Panc1 (cell line): Measurements from ENCODE around the gene PCCA. TPM values are rescaled to one million over a fixed set of nuclear protein-coding genes. Genes with fewer than 3 reads are reported as not detected.

Source experiments
- ATAC-seq: fragments of 200-7000 bp; cut with Tn5 transposase; 2 replicates; pipeline ENCODE4 v1.9.1; 2020; ENCODE audit warnings: mild to moderate bottlenecking, moderate library complexity
- BruUV-seq: library from RNA; stranded (reverse); fragments of 400-500 nt; replicated peaks from 2 replicates; lab custom pipeline; 2021; lab: Mats Ljungman, UMichigan
- CTCF ChIA-PET: fragments of 300-600 bp; sonication (Branson Sonifier 250); formaldehyde crosslinking; loops from one replicate; lab custom pipeline; 2022; ENCODE audit warnings: antibody characterized with exemption; lab: Charles Lee
- POLR2A ChIA-PET: fragments of 300-600 bp; sonication (Branson Sonifier 250); formaldehyde crosslinking; loops from one replicate; lab custom pipeline; 2022; ENCODE audit warnings: antibody characterized with exemption; lab: Charles Lee
- DNase-seq: peaks from one replicate; pipeline ENCODE4 v3.0.0-alpha.2; 2010; ENCODE audit warnings: low read depth, low spot score
- H3K27ac ChIP-seq: 2 replicates; pipeline ENCODE4 v1.5.1; 2011; ENCODE audit warnings: mild to moderate bottlenecking, low read length, inconsistent platforms
- H3K27me3 ChIP-seq: fragments of 200-500 bp; sonication (Bioruptor generic); 2 replicates; pipeline ENCODE4 v1.6.0; 2014; ENCODE audit warnings: low read length, inconsistent platforms; ENCODE audit not compliant: control insufficient read depth, insufficient read depth
- H3K36me3 ChIP-seq: fragments of 200-500 bp; sonication (Bioruptor generic); 2 replicates; pipeline ENCODE4 v1.5.1; 2014; ENCODE audit warnings: inconsistent platforms, mild to moderate bottlenecking, low read length, moderate library complexity; ENCODE audit not compliant: control insufficient read depth, insufficient read depth
- H3K4me1 ChIP-seq: 2 replicates; pipeline ENCODE4 v1.5.1; 2011; ENCODE audit warnings: inconsistent platforms, mild to moderate bottlenecking, low read length, moderate library complexity; ENCODE audit not compliant: control insufficient read depth, insufficient read depth
- H3K4me3 ChIP-seq, 2 experiments: 2 replicates each; pipeline ENCODE4 v1.5.1; 2011 to 2012; ENCODE audit warnings: low read depth in 2 of 2, low read length in 2 of 2, mild to moderate bottlenecking in 2 of 2, inconsistent platforms in 1 of 2, moderate library complexity in 1 of 2
- H3K9me3 ChIP-seq: fragments of 200-500 bp; sonication (Bioruptor generic); 2 replicates; pipeline ENCODE4 v1.5.1; 2014; ENCODE audit warnings: low read depth, mild to moderate bottlenecking, inconsistent platforms, low read length, moderate library complexity; ENCODE audit not compliant: control insufficient read depth, insufficient read depth
- POLR2AphosphoS5 ChIP-seq: IDR thresholded peaks from 2 replicates; pipeline ENCODE4 v1.6.1; 2012; ENCODE audit warnings: mild to moderate bottlenecking, low read depth, low read length, moderate library complexity
- SIN3A ChIP-seq: IDR thresholded peaks from 2 replicates; pipeline ENCODE4 v1.6.1; 2012; ENCODE audit warnings: low read depth, mild to moderate bottlenecking, low read length, moderate library complexity, borderline replicate concordance; ENCODE audit not compliant: insufficient read depth
- TCF7L2 ChIP-seq: IDR thresholded peaks from 2 replicates; pipeline ENCODE4 v1.6.1; 2011; ENCODE audit warnings: mild to moderate bottlenecking, low read depth, low read length, inconsistent platforms
- in situ Hi-C: cut with HindIII; loops from 2 replicates; pipeline ENCODE4 v1.10.0; 2016; ENCODE audit warnings: low sequenced_read_pairs, low pct_unique_long_range_greater_than_20kb
- intact Hi-C: fragments of 100-400 bp; cut with micrococcal nuclease; formaldehyde crosslinking; loops from one replicate; pipeline ENCODE4 v1.10.0; 2022; ENCODE audit not compliant: unreplicated experiment
- total RNA-seq: library from RNA; stranded (reverse); gene quantifications from one replicate; pipeline ENCODE4 v1.2.1, GENCODE V29; 2021; ENCODE audit not compliant: unreplicated experiment
- TF ChIP-seq, protein P1 (sequence below): fragments of 450-650 bp; IDR thresholded peaks from 2 replicates; pipeline ENCODE4 v1.5.1; 2017; ENCODE audit warnings: mild to moderate bottlenecking
- TF ChIP-seq, protein P2 (sequence below), 2 experiments: IDR thresholded peaks; 2 replicates each; pipeline ENCODE4 v1.6.1; 2011 to 2012; ENCODE audit warnings: low read depth in 2 of 2, control low read depth in 1 of 2, low read length in 1 of 2, mild to moderate bottlenecking in 1 of 2, moderate library complexity in 1 of 2; ENCODE audit not compliant: insufficient read depth in 1 of 2

The PCCA gene
- total RNA-seq, 1 experiment from 2014 or later = 14.7 TPM

DNA sequence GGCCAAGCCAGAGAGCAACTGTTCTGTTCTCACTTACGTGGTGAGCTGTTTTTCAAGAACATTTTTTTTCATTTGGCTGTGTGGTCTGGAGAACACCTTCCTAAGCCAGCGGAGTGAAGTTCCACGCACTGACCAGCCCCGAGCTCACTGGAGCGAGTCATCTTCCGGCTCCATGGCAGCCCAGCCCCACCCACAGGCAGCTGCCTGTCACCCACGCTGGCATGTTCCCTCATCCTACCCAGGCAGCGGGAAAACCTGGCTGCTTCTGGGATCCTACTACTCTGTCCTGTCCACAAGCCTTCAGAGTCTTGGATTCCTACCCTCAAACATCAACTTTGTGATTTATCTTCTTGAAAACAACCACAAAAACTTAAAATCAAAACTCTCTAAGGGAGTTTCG is 423.5 kb downstream of the PCCA start:
- peak overlapping the region; percentile 77 for H3K27ac ChIP-seq
- no TSS peak for BruUV-seq
- ChIA-PET POLR2A (no interaction called here), CTCF (interaction anchor here (0.6 kb wide), 1 partner anchor 15 kb away, joined by 3 read pairs; no protein-coding TSS in a partner anchor)
- no peaks in the 10 kb centered on the region for H3K9me3 ChIP-seq
- no peaks in the 10 kb centered on the region for H3K27me3 ChIP-seq
- intact Hi-C loops (loop anchor here (5.0 to 10.0 kb wide), 3 partner anchors 120 to 858 kb away; no protein-coding TSS in a partner anchor), in situ Hi-C loops (no loop called here)
- no peak for DNase-seq
- ATAC-seq = no peak
- H3K36me3 ChIP-seq = no peaks in the 10 kb centered on the region; the same call in 1 of the 2 replicates
- TF ChIP-seq TCF7L2 (no peak), POLR2AphosphoS5 (no peak), SIN3A (no peak)
- TF ChIP-seq, protein P1, sequence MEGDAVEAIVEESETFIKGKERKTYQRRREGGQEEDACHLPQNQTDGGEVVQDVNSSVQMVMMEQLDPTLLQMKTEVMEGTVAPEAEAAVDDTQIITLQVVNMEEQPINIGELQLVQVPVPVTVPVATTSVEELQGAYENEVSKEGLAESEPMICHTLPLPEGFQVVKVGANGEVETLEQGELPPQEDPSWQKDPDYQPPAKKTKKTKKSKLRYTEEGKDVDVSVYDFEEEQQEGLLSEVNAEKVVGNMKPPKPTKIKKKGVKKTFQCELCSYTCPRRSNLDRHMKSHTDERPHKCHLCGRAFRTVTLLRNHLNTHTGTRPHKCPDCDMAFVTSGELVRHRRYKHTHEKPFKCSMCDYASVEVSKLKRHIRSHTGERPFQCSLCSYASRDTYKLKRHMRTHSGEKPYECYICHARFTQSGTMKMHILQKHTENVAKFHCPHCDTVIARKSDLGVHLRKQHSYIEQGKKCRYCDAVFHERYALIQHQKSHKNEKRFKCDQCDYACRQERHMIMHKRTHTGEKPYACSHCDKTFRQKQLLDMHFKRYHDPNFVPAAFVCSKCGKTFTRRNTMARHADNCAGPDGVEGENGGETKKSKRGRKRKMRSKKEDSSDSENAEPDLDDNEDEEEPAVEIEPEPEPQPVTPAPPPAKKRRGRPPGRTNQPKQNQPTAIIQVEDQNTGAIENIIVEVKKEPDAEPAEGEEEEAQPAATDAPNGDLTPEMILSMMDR = no peak
- TF ChIP-seq, protein P2, sequence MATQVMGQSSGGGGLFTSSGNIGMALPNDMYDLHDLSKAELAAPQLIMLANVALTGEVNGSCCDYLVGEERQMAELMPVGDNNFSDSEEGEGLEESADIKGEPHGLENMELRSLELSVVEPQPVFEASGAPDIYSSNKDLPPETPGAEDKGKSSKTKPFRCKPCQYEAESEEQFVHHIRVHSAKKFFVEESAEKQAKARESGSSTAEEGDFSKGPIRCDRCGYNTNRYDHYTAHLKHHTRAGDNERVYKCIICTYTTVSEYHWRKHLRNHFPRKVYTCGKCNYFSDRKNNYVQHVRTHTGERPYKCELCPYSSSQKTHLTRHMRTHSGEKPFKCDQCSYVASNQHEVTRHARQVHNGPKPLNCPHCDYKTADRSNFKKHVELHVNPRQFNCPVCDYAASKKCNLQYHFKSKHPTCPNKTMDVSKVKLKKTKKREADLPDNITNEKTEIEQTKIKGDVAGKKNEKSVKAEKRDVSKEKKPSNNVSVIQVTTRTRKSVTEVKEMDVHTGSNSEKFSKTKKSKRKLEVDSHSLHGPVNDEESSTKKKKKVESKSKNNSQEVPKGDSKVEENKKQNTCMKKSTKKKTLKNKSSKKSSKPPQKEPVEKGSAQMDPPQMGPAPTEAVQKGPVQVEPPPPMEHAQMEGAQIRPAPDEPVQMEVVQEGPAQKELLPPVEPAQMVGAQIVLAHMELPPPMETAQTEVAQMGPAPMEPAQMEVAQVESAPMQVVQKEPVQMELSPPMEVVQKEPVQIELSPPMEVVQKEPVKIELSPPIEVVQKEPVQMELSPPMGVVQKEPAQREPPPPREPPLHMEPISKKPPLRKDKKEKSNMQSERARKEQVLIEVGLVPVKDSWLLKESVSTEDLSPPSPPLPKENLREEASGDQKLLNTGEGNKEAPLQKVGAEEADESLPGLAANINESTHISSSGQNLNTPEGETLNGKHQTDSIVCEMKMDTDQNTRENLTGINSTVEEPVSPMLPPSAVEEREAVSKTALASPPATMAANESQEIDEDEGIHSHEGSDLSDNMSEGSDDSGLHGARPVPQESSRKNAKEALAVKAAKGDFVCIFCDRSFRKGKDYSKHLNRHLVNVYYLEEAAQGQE (IDR thresholded peaks at IDR 0.05; ENCODE audit: insufficient read depth in 1 of 2, low read depth in 2 of 2, low read length in 1 of 2) = no peak
- peaks cover 12% of the 10 kb centered on the region for H3K4me1 ChIP-seq
- H3K4me3 ChIP-seq = no peak overlapping the region

DNA sequence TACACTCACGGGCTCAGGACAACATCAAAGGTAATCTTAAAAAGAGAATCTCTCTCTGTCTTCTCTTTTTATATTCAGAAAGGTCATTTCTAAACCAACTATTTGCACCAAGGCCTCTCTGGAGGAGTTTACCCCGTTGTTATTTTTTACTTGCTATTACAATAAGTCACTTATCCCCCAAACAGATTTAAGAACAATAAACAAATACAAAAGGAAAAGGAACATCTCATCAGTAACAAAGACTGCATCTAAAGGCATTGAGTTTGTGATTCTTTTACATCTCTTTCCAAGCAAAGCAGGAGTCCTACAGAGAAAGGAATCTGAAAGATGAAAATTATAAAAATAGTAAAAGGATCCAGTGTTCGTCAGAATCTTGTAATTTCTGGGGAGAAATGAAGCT is 424.3 kb downstream of the PCCA start:
- Histone ChIP-seq H3K9me3 (no peaks in the 10 kb centered on the region), H3K4me1 (peaks cover 12% of the 10 kb centered on the region), H3K27ac (peak overlapping the region; percentile 77), H3K4me3 (no peak overlapping the region), H3K27me3 (no peaks in the 10 kb centered on the region), H3K36me3 (no peaks in the 10 kb centered on the region; the same call in 1 of the 2 replicates)
- no peak for ATAC-seq
- TF ChIP-seq, protein P2 (IDR thresholded peaks at IDR 0.05; ENCODE audit: insufficient read depth in 1 of 2, low read depth in 2 of 2, low read length in 1 of 2) = no peak
- TF ChIP-seq, protein P1 = no peak
- no peak for TF ChIP-seq TCF7L2
- TF ChIP-seq POLR2AphosphoS5 = no peak
- no peak for TF ChIP-seq SIN3A
- in situ Hi-C loops (no loop called here), intact Hi-C loops (loop anchor here (5.0 to 10.0 kb wide), 3 partner anchors 121 to 858 kb away; no protein-coding TSS in a partner anchor)
- CTCF ChIA-PET = no interaction called here
- no TSS peak for BruUV-seq
- DNase-seq = no peak
- POLR2A ChIA-PET = no interaction called here
